ENCODE data around the gene CKAP2L. TPM values are rescaled to one million over a fixed set of nuclear protein-coding genes. Genes with fewer than 3 reads are reported as not detected.
A peak's percentile ranks its signal among the peaks of the same experiment; 100 is the strongest.

CKAP2L gene
- total RNA-seq, 1 experiment from 2014 or later: 42.5 TPM

DNA sequence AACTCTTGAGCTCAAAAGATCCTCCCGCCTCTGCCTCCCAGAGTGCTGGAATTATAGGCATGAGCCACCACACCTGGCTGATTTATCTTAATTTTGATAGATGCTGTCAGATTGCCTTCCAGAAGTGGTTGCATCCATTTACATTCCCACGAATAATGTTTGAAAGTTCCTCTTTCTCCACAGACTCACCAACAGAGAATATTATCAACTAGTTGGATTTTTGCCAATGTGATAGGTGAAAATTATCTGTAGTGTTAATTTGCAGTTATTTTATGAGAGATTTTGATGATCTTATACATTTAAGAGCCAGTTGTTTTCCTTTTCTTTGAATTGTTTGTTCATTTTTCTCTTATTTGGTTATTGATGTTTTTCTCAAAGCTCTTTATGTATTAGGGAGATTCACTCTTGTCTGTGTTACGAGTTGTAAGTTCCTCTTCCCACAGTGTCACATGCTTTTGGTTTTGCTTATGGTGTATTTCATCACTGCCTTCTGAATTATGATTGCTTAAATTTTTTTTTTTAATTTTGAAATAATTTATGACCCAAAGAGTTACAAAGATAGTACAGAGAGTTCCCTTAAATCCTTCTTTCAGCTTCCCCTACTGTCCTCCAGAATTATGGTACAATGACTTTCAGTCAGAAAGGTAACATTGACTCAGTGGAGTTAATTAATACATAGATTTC, 64.3 kb downstream of the CKAP2L start:
- H3K27ac Mint-ChIP-seq (ENCODE audit: unreplicated experiment): no peak overlapping the region
- BruUV-seq (replicated peaks): no TSS peak
- intact Hi-C loops (cut with micrococcal nuclease; ENCODE audit: unreplicated experiment): no loop called here
- peaks cover 13% of the 10 kb centered on the region for H3K4me1 Mint-ChIP-seq (ENCODE audit: low read depth, unreplicated experiment)
- TF ChIP-seq, protein P1, sequence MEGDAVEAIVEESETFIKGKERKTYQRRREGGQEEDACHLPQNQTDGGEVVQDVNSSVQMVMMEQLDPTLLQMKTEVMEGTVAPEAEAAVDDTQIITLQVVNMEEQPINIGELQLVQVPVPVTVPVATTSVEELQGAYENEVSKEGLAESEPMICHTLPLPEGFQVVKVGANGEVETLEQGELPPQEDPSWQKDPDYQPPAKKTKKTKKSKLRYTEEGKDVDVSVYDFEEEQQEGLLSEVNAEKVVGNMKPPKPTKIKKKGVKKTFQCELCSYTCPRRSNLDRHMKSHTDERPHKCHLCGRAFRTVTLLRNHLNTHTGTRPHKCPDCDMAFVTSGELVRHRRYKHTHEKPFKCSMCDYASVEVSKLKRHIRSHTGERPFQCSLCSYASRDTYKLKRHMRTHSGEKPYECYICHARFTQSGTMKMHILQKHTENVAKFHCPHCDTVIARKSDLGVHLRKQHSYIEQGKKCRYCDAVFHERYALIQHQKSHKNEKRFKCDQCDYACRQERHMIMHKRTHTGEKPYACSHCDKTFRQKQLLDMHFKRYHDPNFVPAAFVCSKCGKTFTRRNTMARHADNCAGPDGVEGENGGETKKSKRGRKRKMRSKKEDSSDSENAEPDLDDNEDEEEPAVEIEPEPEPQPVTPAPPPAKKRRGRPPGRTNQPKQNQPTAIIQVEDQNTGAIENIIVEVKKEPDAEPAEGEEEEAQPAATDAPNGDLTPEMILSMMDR (IDR thresholded peaks at IDR 0.05; ENCODE audit: unreplicated experiment): no peak
- CTCF ChIA-PET: interaction anchor here (0.6 kb wide), 1 partner anchor 317 kb away, joined by 4 read pairs; no protein-coding TSS in a partner anchor
- no peaks in the 10 kb centered on the region for H3K9me3 Mint-ChIP-seq (ENCODE audit: low read depth, unreplicated experiment)
- no peak for DNase-seq
- no peak overlapping the region for H3K4me3 Mint-ChIP-seq (ENCODE audit: low read depth, unreplicated experiment)
- no peaks in the 10 kb centered on the region for H3K36me3 Mint-ChIP-seq (ENCODE audit: insufficient read depth, unreplicated experiment)
- no peaks in the 10 kb centered on the region for H3K27me3 Mint-ChIP-seq (ENCODE audit: unreplicated experiment)

DNA sequence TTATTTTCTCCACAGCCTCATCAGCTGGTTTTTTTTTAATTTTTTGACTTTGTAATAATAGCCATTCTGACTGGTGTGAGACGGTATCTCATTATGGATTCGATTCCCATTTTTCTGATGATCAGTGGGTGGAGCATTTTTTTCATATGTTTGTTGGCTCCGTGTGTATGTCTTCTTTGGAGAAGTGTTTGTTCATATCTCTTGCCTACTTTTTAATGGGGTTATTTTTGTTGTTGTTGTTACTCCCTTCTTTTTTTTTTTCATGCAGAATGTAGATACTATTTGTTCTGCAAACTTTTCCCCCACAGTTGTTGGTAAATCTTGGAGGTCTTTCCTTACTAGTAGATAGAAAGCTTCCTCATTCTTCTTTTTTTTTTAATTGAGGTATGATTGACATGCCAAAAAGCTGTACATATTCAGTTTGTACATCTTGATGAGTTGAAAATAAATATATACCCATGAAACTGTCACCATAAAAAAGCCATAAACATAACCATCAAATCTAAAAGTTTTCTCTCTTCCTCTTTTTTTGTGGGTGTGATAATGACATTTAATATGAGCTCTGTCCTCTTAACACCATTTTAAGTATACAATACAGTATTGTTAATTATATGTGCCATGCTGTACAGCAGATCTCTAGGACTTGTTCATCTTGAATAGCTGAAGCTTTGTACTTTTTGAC, 65.4 kb downstream of the CKAP2L start:
- Mint-ChIP-seq H3K36me3 (ENCODE audit: insufficient read depth, unreplicated experiment) (no peaks in the 10 kb centered on the region), H3K9me3 (ENCODE audit: low read depth, unreplicated experiment) (no peaks in the 10 kb centered on the region), H3K27me3 (ENCODE audit: unreplicated experiment) (no peaks in the 10 kb centered on the region), H3K4me1 (ENCODE audit: low read depth, unreplicated experiment) (peaks cover 13% of the 10 kb centered on the region), H3K4me3 (ENCODE audit: low read depth, unreplicated experiment) (no peak overlapping the region), H3K27ac (ENCODE audit: unreplicated experiment) (no peak overlapping the region)
- intact Hi-C loops (cut with micrococcal nuclease; ENCODE audit: unreplicated experiment): no loop called here
- CTCF ChIA-PET: no interaction called here
- DNase-seq: no peak
- TF ChIP-seq, protein P1 (IDR thresholded peaks at IDR 0.05; ENCODE audit: unreplicated experiment): no peak
- BruUV-seq (replicated peaks): no TSS peak

DNA sequence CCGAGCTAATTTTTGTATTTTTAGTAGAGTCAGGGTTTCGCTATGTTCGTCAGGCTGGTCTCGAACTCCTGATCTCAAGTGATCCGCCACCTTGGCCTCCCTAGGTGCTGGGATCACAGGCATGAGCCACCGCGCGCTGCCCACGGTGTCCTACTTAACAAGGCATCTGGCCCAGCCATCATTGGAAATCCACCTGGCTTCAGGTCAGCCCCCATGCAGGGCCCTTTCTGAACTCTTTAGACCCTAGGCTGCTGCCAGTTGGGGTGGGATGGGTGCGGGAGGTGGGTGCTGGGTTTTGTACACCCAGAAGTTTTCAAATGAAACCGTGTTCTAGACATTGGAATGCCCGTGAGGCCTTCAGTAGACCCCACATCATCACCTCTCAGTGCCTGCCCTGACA, 70.2 kb downstream of the CKAP2L start:
- TF ChIP-seq, protein P1 (IDR thresholded peaks at IDR 0.05; ENCODE audit: unreplicated experiment): no peak

DNA sequence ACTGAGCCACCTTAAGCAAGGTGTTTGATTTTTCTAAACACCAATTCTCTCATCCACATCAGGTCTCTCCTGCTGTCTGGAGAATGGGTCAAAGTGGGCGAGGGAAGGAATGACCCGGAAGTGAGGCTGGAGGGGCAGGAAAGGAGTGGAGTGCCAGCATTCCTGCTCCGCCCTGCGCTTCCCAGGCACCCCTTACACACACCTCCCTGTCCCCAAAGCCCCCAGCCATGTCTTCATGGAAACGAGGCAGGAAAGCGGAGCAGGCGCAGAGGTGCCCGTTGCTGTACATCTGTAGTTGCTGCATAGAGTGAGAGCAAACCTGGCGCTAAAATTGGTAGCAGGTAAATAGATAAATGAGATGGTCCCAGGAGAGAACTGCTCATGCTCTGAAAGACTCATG, 70.8 kb downstream of the CKAP2L start:
- CTCF ChIA-PET: interaction anchor here (0.8 to 1.5 kb wide), 2 partner anchors 33 to 69 kb away, joined by 5 to 25 read pairs; no protein-coding TSS in a partner anchor
- DNase-seq: no peak
- peaks cover 37% of the 10 kb centered on the region for H3K4me1 Mint-ChIP-seq (ENCODE audit: low read depth, unreplicated experiment)
- no peaks in the 10 kb centered on the region for H3K27me3 Mint-ChIP-seq (ENCODE audit: unreplicated experiment)
- H3K4me3 Mint-ChIP-seq (ENCODE audit: low read depth, unreplicated experiment): no peak overlapping the region
- peak overlapping the region; percentile 76 for H3K27ac Mint-ChIP-seq (ENCODE audit: unreplicated experiment)
- no TSS peak for BruUV-seq (replicated peaks)
- intact Hi-C loops (cut with micrococcal nuclease; ENCODE audit: unreplicated experiment): no loop called here
- TF ChIP-seq, protein P1 (IDR thresholded peaks at IDR 0.05; ENCODE audit: unreplicated experiment): no peak
- no peaks in the 10 kb centered on the region for H3K9me3 Mint-ChIP-seq (ENCODE audit: low read depth, unreplicated experiment)
- no peaks in the 10 kb centered on the region for H3K36me3 Mint-ChIP-seq (ENCODE audit: insufficient read depth, unreplicated experiment)

More for the DNA sequence above, 70.2 kb downstream of the CKAP2L start:
- H3K36me3 Mint-ChIP-seq (ENCODE audit: insufficient read depth, unreplicated experiment): no peaks in the 10 kb centered on the region
- H3K4me3 Mint-ChIP-seq (ENCODE audit: low read depth, unreplicated experiment): no peak overlapping the region
- intact Hi-C loops (cut with micrococcal nuclease; ENCODE audit: unreplicated experiment): no loop called here
- no peak overlapping the region for H3K27ac Mint-ChIP-seq (ENCODE audit: unreplicated experiment)
- no peak for DNase-seq
- H3K27me3 Mint-ChIP-seq (ENCODE audit: unreplicated experiment): no peaks in the 10 kb centered on the region
- CTCF ChIA-PET: no interaction called here
- no peaks in the 10 kb centered on the region for H3K9me3 Mint-ChIP-seq (ENCODE audit: low read depth, unreplicated experiment)
- no TSS peak for BruUV-seq (replicated peaks)
- H3K4me1 Mint-ChIP-seq (ENCODE audit: low read depth, unreplicated experiment): peaks cover 31% of the 10 kb centered on the region
